ENCODE results near the gene JPT1. TPM values are rescaled to one million over a fixed set of nuclear protein-coding genes. Genes with fewer than 3 reads are reported as not detected.
"Not testable (repeated sequence)": the region's sequence is repeated elsewhere in the genome, so short reads cannot be mapped to it uniquely, and the experiment has no call there.

JPT1 gene
- total RNA-seq, 2 donors from 2014 or later, result 19.6 to 45.7 TPM

DNA sequence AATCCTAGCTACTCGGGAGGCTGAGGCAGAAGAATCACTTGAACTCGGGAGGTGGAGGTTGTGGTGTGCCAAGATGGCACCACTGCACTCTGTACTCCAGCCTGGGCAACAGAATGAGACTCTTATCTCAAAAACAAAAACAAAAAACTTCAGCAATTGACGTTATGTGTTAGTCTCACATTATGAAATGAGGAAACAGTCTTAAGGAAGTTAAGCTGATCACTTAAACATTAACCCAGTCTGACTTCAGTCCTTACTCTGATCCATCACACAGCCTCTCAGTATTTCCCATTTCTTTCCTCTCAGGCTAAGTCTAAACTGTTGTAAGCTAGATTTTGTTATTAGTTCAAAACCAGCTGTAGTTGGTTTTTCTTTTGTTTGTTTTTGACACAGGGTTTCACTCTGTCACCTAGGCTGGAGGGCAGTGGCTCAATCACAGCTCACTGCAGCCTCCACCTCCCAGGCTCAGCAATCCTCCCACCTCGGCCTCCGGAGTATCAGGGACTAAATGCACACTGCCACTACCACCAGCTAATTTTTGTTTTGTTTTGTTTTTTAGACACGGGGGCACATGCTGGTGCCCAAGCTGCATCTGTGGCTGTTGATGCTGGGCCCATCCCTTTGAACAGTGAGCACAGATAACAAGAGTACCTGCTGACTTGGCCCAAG, 6.3 kb downstream of the JPT1 start:
- no peaks in the 10 kb centered on the region for H3K27me3 ChIP-seq (replicated peaks; ENCODE audit: insufficient read depth)
- no peak for ATAC-seq (ENCODE audit: insufficient number of reproducible peaks, low FRiP score, low read depth)
- TF ChIP-seq, protein P1, sequence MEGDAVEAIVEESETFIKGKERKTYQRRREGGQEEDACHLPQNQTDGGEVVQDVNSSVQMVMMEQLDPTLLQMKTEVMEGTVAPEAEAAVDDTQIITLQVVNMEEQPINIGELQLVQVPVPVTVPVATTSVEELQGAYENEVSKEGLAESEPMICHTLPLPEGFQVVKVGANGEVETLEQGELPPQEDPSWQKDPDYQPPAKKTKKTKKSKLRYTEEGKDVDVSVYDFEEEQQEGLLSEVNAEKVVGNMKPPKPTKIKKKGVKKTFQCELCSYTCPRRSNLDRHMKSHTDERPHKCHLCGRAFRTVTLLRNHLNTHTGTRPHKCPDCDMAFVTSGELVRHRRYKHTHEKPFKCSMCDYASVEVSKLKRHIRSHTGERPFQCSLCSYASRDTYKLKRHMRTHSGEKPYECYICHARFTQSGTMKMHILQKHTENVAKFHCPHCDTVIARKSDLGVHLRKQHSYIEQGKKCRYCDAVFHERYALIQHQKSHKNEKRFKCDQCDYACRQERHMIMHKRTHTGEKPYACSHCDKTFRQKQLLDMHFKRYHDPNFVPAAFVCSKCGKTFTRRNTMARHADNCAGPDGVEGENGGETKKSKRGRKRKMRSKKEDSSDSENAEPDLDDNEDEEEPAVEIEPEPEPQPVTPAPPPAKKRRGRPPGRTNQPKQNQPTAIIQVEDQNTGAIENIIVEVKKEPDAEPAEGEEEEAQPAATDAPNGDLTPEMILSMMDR (IDR thresholded peaks at IDR 0.05), result no peak
- H3K4me1 ChIP-seq (ENCODE audit: control insufficient read depth in 1 of 2, low read depth in 2 of 2), result peaks cover 1 to 5% of the 10 kb centered on the region in 2 donors
- H3K36me3 ChIP-seq, result no peaks in the 10 kb centered on the region
- H3K4me3 ChIP-seq, result no peak overlapping the region
- no peaks in the 10 kb centered on the region for H3K9me3 ChIP-seq
- DNase-seq (ENCODE audit: low spot score), result no peak
- no peak overlapping the region for H3K27ac ChIP-seq

DNA sequence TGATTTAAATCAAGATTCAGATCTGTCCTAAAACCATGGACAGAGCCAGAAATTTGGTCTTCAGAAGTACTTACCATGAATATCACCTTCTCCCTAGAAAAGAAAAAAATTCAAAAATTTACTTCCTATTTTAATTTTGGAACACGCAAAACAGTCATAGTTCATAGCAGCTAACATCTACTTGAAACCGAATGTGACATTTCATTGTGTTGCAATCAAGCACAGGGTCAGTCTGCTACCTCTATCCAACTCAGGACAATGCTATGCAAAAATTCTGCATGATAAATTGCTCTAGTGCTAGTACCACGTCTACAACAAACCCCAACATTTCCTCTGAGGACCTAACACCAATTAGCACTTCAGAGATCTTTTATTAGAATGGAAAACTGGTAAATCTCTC, 7.7 kb downstream of the JPT1 start:
- H3K4me1 ChIP-seq (ENCODE audit: control insufficient read depth in 1 of 2, low read depth in 2 of 2), result no peaks in the 10 kb centered on the region
- no peak for DNase-seq (ENCODE audit: low spot score)
- H3K9me3 ChIP-seq, result no peaks in the 10 kb centered on the region
- no peak overlapping the region for H3K27ac ChIP-seq
- H3K36me3 ChIP-seq, result no peaks in the 10 kb centered on the region
- H3K27me3 ChIP-seq (replicated peaks; ENCODE audit: insufficient read depth), result no peaks in the 10 kb centered on the region
- TF ChIP-seq, protein P1 (IDR thresholded peaks at IDR 0.05), result no peak
- no peak overlapping the region for H3K4me3 ChIP-seq
- ATAC-seq (ENCODE audit: insufficient number of reproducible peaks, low FRiP score, low read depth), result no peak

DNA sequence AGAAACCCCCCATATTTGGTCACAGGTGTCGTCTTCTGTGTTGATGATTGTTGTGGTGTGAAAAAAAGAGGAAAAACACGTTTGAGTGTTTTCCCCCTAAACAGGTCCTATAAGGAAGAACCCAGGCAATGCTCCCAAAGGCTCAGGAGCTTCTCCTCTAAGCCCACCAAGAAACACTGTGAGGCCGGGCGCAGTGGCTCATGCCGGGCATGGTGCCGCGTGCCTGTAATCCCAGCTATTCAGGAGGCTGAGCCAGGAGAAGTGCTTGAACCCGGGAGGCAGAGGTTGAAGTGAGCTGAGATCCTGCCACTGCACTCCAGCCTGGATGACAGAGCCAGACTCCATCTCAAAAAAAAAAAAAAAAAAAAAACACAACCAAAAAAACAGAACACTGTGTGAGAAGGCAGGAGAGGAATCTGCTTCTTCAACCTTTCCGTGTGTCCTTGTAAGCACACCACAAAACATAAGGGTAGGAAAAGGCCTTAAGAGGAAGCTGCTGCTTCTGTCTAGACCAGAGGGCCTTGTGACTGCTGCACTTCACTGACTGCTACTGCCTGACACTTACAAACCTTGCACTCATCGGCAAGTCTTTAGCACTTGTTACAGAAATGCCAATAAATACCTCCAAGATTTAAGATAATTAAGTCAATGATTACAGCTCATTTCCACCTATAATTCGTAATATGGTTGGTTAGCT, 9.3 kb downstream of the JPT1 start:
- TF ChIP-seq, protein P1 (IDR thresholded peaks at IDR 0.05), result no peak
- no peaks in the 10 kb centered on the region for H3K36me3 ChIP-seq

DNA sequence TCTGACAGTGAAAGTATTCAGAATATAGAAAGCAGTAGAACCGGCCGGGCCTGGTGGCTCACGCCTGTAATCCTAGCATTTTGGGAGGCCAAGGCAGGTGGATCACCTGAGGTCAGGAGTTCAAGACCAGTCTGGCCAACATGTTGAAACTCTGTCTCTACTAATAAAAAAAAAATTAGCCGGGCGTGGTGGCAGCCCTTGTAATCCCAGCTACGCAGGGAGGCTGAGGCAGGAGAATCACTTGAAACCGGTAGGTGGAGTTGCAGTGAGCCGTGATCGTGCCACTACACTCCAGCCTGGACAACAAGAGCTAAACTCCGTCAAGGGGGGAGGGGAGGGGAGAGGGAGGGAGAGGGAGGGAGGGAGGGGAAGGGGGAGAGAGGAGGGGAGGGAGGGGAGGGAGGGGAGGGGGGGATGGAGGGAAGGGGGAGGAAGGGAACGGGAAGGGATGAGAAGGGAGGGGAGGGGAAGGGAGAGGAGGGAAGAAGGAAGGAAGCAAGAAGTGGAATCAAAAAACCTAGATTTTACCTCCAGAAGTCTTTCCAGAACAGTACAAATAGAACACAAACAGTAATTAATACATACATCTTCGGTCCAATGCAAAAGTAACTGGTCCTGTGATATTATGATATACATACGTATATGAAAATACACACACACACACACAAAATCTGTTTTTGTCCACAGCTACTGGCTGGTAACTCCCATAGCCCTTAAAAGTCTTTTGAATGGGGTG, 11.9 kb downstream of the JPT1 start:
- no peak for ATAC-seq (ENCODE audit: insufficient number of reproducible peaks, low FRiP score, low read depth)
- Histone ChIP-seq H3K9me3 (no peaks in the 10 kb centered on the region), H3K27ac (no peak overlapping the region), H3K4me3 (no peak overlapping the region), H3K36me3 (no peaks in the 10 kb centered on the region), H3K27me3 (replicated peaks; ENCODE audit: insufficient read depth) (no peaks in the 10 kb centered on the region), H3K4me1 (ENCODE audit: control insufficient read depth in 1 of 2, low read depth in 2 of 2) (no peaks in the 10 kb centered on the region)
- TF ChIP-seq, protein P1 (IDR thresholded peaks at IDR 0.05), result no peak
- no peak for DNase-seq (ENCODE audit: low spot score)

More for the DNA sequence above, 9.3 kb downstream of the JPT1 start:
- H3K4me1 ChIP-seq (ENCODE audit: control insufficient read depth in 1 of 2, low read depth in 2 of 2), result no peaks in the 10 kb centered on the region
- H3K27me3 ChIP-seq (replicated peaks; ENCODE audit: insufficient read depth), result no peaks in the 10 kb centered on the region
- ATAC-seq (ENCODE audit: insufficient number of reproducible peaks, low FRiP score, low read depth) (no peak), DNase-seq (ENCODE audit: low spot score) (no peak)
- no peaks in the 10 kb centered on the region for H3K9me3 ChIP-seq
- H3K27ac ChIP-seq, result no peak overlapping the region
- H3K4me3 ChIP-seq, result no peak overlapping the region

DNA sequence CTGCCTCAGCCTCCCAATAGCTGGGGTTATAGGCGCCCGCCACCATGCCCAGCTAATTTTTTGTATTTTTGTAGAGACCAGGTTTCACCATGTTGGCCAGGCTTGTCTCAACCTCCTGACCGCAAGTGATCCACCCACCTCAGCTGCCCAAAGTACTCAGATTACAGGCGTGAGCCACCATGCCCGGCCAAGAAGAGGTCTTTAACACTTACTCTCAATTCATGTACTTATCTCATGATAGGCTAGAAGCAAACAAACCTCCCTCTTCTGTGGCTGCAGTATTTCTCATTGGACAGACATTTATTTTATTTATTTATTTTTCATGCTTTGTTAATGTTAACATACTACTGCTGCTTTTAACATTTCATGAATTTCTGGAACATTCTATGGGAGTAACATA, 15.8 kb downstream of the JPT1 start:
- Histone ChIP-seq H3K4me1 (ENCODE audit: control insufficient read depth in 1 of 2, low read depth in 2 of 2) (no peaks in the 10 kb centered on the region), H3K36me3 (no peaks in the 10 kb centered on the region), H3K4me3 (no peak overlapping the region), H3K27me3 (replicated peaks; ENCODE audit: insufficient read depth) (no peaks in the 10 kb centered on the region), H3K27ac (no peak overlapping the region), H3K9me3 (no peaks in the 10 kb centered on the region)
- no peak for ATAC-seq (ENCODE audit: insufficient number of reproducible peaks, low FRiP score, low read depth)
- TF ChIP-seq, protein P1 (IDR thresholded peaks at IDR 0.05), result no peak
- no peak for DNase-seq (ENCODE audit: low spot score)

DNA sequence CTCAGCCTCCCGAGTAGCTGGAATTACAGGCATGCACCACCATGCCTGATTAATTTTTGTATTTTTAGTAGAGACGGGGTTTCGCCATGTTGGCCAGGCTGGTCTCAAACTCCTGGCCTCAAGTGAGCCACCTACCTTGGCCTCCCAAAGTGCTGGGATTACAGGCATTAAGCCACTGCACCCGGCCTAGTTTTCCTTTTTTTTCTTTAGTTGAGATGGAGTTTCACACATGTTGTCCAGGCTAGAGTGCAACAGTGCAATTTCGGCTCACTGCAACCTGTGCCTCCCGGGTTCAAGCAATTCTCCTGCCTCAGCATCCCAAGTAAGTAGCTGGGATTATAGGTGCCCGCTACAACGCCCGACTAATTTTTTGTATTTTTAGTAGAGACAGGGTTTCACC, 16.6 kb downstream of the JPT1 start:
- H3K27me3 ChIP-seq (replicated peaks; ENCODE audit: insufficient read depth); H3K4me1 ChIP-seq (ENCODE audit: control insufficient read depth in 1 of 2, low read depth in 2 of 2); H3K27ac ChIP-seq; ATAC-seq (ENCODE audit: insufficient number of reproducible peaks, low FRiP score, low read depth); DNase-seq (ENCODE audit: low spot score); H3K4me3 ChIP-seq; H3K36me3 ChIP-seq; H3K9me3 ChIP-seq: not testable (repeated sequence)

Measured in thoracic aorta (tissue), 2 donors.